GM12801 (cell line): ENCODE results near the gene RORB.

Source experiments
- CTCF ChIP-seq: IDR thresholded peaks from one replicate; pipeline ENCODE4 v1.5.1; 2011; ENCODE audit warnings: control low read depth; ENCODE audit not compliant: insufficient read length; ENCODE audit errors: extremely low read depth

The RORB gene

GRCh38 chr9:74534841-74535240, 37.7 kb downstream of the RORB start:
- TF ChIP-seq CTCF: no peak

- TF ChIP-seq CTCF: no peak
Measured at GRCh38 chr9:74543145-74543544, 46.0 kb downstream of the RORB start.

- TF ChIP-seq CTCF: no peak
Measured at GRCh38 chr9:74551266-74551665, 54.1 kb downstream of the RORB start.

- no peak for TF ChIP-seq CTCF
Measured at GRCh38 chr9:74554751-74555419, 57.8 kb downstream of the RORB start.

GRCh38 chr9:74555565-74555964, 58.4 kb downstream of the RORB start:
- TF ChIP-seq CTCF: no peak

GRCh38 chr9:74556685-74557084, 59.5 kb downstream of the RORB start:
- no peak for TF ChIP-seq CTCF

GRCh38 chr9:74557571-74557970, 60.4 kb downstream of the RORB start:
- no peak for TF ChIP-seq CTCF
